Endometrial microvascular endothelial cells (primary cell): ENCODE results near the gene TRIO. TPM values are rescaled to one million over a fixed set of nuclear protein-coding genes. Genes with fewer than 3 reads are reported as not detected.

ENCODE experiments used
- in situ Hi-C: cut with HindIII; loops from 2 replicates; pipeline ENCODE4 v1.10.0; 2017; ENCODE audit warnings: low sequenced_read_pairs, low pct_unique_long_range_greater_than_20kb; ENCODE audit errors: inconsistent ontology term
- total RNA-seq: library from RNA; depleted of rRNA; stranded (reverse); fragments of >200 nt; gene quantifications from one replicate; pipeline ENCODE4 v1.2.3, GENCODE V29; 2015; ENCODE audit errors: inconsistent ontology term

The TRIO gene
- total RNA-seq, 1 donor from 2014 or later: 97.2 TPM

- in situ Hi-C loops: no loop called here
Observed at GRCh38 chr5:14229181-14229580, 86.0 kb downstream of the TRIO start.

GRCh38 chr5:14229734-14230133 lies 86.6 kb downstream of the TRIO start:
- in situ Hi-C loops: no loop called here

- in situ Hi-C loops: no loop called here
Observed at GRCh38 chr5:14231156-14231555, 88.0 kb downstream of the TRIO start.

GRCh38 chr5:14231890-14232289 lies 88.7 kb downstream of the TRIO start:
- in situ Hi-C loops: no loop called here

- in situ Hi-C loops: no loop called here
Observed at GRCh38 chr5:14234204-14234603, 91.1 kb downstream of the TRIO start.

GRCh38 chr5:14235872-14236271 lies 92.7 kb downstream of the TRIO start:
- in situ Hi-C loops: no loop called here

- in situ Hi-C loops: no loop called here
Observed at GRCh38 chr5:14236757-14237156, 93.6 kb downstream of the TRIO start.

- in situ Hi-C loops: no loop called here
Observed at GRCh38 chr5:14237317-14238086, 94.4 kb downstream of the TRIO start.

- in situ Hi-C loops: no loop called here
Observed at GRCh38 chr5:14238272-14238671, 95.1 kb downstream of the TRIO start.

GRCh38 chr5:14239404-14239803 lies 96.3 kb downstream of the TRIO start:
- in situ Hi-C loops: no loop called here

GRCh38 chr5:14239951-14240350 lies 96.8 kb downstream of the TRIO start:
- in situ Hi-C loops: no loop called here

GRCh38 chr5:14240359-14240758 lies 97.2 kb downstream of the TRIO start:
- in situ Hi-C loops: no loop called here

- in situ Hi-C loops: no loop called here
Observed at GRCh38 chr5:14241141-14241540, 98.0 kb downstream of the TRIO start.

- in situ Hi-C loops: no loop called here
Observed at GRCh38 chr5:14242447-14242846, 99.3 kb downstream of the TRIO start.

- in situ Hi-C loops: no loop called here
Observed at GRCh38 chr5:14242871-14243383, 99.8 kb downstream of the TRIO start.

- in situ Hi-C loops: no loop called here
Observed at GRCh38 chr5:14243766-14244165, 100.6 kb downstream of the TRIO start.

GRCh38 chr5:14244721-14245120 lies 101.6 kb downstream of the TRIO start:
- in situ Hi-C loops: no loop called here

- in situ Hi-C loops: no loop called here
Observed at GRCh38 chr5:14245132-14245925, 102.2 kb downstream of the TRIO start.

- in situ Hi-C loops: no loop called here
Observed at GRCh38 chr5:14246350-14247053, 103.4 kb downstream of the TRIO start.

- in situ Hi-C loops: no loop called here
Observed at GRCh38 chr5:14247054-14247386, 103.9 kb downstream of the TRIO start.
